ENCODE measurements around the gene HBP1.
A peak's percentile ranks its signal among the peaks of the same experiment; 100 is the strongest.
"Not testable (repeated sequence)": the region's sequence is repeated elsewhere in the genome, so short reads cannot be mapped to it uniquely, and the experiment has no call there.

The HBP1 gene

DNA sequence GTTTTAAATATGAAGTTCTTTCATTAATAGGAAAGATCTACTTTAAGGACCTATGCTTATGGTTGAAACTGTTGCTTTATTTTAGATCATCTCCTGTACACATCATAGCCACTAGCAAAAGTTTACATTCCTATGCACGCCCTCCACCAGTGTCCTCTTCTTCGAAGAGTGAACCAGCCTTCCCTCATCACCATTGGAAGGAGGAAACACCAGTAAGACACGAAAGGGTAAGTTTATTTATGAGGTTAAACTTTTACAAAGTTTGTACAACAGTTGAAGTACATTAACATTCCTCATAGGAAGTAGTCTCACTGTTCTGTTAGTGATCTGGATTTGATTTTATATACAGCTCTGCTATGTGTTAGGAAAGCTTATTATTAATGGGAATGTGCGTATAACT lies 16.9 kb downstream of the HBP1 start:
- no peak for DNase-seq

DNA sequence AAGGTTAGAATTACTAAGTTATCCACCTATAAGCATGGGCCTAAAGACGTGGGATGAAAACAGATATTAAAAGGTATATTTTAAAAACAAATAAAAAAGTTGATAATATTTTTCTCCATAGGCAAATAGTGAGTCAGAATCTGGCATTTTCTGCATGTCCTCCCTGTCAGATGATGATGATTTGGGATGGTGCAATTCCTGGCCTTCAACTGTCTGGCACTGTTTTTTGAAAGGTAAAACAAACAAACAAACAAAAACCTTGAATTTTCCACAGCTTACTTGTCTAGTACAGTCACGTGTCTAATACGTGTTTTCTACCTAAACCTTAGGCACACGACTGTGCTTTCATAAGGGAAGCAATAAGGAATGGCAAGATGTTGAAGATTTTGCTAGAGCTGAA lies 17.4 kb downstream of the HBP1 start:
- DNase-seq: no peak

DNA sequence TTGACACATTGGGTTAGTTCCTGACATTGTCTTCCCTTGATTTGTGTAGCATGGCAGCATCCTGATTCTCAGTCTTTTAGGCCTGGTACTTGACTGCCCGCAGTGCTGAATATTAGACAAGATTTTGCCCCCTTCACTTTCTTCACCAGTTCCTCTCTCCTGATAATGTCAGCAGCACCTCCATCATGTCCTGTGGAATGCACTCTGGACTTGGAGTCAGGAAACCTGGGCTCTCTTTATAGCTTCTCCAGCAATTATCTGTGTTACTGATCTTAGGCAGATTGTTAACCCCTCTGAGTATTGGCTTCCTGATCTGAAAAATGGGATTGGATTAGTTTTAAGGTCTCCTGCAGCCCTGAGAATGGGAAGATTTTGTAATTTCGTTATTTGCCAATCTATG lies 19.0 kb downstream of the HBP1 start:
- DNase-seq: no peak

DNA sequence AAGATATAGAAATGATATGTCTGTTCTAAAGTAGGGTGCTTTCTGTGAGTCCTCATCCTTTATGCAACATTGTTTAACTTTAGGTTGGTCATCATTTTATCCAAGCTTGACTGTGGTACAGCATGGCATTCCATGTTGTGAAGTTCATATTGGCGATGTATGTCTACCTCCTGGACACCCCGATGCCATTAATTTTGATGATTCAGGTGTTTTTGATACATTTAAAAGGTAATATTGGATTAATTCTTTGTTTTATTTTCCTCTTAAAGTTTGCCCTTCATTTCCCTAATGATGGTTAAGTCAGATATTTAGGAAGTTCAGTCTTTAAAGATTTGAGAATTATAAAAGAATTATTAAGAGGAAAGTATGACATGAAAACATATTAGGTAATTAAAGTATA lies 21.3 kb downstream of the HBP1 start:
- no peak for DNase-seq

DNA sequence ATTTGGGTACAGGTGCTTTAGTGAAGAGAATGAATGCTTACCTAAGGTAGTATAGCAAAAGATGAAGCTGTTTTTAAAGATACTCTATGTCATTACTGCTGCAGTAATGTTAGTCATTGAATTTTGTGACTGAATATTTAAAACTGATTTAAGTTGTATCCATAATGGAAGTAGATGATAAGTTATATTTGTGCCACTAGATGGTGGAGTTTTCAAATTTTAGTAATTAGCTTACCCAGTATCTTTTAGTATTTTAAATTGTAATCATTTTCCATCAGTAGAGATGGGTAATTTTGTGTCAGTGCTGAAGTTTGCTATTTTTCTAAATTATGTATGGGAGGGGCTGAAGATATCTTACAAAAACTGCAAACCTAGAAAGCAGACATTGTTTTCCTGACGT lies 25.2 kb downstream of the HBP1 start:
- no peak for DNase-seq

DNA sequence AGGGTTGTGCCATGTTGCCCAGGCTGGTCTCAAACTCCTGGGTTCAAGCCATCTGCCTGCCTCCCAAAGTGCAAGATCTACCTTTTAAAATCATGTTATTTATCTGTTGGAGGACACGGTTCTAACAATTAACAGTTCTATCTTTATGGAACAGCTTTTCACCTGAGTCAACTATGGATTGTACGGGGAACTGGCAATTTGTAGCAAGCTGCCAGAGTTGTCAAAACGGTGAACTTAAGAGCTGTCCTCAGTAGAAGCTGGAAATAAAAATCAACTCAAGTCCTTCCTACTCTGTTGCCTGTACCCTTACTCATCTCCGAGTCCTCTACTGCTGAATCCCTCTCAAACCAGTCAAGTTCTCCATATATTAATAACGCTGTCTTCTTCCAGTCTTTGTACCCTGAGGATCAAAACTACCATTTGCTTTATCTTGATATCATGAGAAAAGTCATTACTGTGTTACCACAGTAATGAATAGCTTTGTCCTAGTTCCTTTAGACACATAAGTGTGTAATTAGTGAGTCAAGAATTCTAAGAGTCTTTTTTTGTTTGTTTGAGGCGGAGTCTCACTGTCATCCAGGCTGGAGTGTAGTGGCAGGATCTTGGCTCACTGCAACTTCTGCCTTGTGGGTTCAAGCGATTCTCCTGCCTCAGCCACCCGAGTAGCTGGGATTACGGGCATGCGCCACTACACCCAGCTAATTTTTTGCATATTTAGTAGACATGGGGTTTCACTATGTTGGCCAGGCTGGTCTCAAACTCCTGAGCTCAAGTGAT lies 28.2 kb downstream of the HBP1 start:
- DNase-seq: no peak

DNA sequence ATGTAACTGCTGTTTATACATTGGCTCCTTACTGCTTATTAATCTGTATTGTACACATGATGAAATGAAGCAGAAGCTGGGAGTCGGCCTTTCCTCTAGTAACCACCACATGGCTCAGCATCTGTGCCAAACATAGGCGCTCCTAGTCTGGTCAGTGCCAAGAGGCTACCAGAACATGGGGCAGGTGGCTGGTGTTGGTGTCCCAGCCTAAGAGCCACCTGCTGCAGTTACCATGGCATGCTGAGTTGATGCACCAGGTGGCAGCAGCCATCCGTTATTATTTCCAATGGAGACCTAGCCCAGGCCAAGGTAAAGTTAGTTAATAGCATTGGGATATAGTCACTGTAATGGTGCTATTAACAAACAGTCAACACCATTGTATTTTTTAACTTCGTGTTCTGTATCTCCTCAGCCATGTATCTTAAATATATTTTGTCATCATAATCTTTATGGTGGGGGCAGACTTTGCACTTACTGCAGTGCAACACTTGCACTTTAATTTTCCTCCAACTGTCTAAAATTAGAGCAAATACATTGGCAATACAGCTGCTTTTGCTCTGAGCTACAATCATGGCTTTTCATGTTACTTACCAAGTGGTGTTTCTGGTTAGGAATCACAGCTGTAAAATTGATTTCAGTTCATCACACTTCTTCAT lies 33.1 kb downstream of the HBP1 start:
- peak in 15 of 51 donors; percentile 2 to 32 (median 11) for DNase-seq

DNA sequence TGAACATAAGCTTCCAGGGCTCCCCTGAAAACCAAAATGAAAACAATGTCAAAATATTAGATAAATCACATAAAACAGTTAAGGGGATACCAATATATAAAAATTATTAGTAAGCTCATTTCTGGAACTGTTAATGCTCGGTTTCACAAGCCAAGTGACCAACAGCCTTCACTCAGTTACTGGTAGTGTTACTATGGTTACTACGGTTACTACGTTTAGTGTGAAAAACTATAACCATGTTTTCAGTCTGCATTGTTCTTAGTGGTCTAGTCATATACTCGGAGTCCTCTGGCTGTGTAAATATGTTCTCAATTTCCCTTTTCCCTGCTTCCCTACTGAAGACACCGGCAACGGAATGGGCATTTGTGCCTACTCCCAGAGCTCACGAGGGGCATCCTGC lies 34.8 kb downstream of the HBP1 start:
- no peak for DNase-seq

DNA sequence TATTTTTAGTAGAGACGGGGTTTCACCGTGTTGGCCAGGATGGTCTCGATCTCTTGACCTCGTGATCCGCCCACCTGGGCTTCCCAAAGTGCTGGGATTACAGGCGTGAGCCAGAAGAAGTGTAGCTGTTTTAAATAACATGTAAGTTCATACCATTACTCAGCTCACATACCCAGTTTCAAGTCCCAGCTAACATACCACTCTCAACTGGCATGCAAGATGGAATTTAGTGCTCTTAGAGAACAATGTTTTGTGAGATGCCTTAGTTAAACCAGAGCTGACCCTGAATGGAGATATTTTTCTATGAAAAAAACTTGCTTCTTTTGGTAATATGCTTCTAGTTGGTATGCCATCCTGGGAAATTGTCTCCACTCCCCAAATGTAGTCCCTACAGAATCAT lies 37.3 kb downstream of the HBP1 start:
- no peak for DNase-seq

DNA sequence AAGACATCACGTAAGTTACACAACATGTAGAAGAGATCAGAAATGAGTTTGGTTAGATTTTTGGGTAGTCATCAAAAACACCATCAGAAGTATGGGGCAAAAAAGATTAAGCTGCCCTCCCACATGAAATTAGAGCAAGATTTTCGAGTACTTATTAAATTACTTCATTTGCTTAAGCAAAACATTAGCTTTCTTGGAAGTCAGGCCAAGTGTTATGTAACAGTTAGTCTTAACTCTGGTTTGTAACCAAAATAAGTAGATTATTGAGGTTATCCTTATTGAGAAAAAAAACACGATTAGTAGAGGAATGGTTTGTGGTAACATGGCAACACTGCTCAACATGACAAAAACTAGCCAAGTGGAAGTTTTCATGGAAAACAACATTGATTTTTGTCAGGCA lies 37.9 kb downstream of the HBP1 start:
- DNase-seq: no peak

DNA sequence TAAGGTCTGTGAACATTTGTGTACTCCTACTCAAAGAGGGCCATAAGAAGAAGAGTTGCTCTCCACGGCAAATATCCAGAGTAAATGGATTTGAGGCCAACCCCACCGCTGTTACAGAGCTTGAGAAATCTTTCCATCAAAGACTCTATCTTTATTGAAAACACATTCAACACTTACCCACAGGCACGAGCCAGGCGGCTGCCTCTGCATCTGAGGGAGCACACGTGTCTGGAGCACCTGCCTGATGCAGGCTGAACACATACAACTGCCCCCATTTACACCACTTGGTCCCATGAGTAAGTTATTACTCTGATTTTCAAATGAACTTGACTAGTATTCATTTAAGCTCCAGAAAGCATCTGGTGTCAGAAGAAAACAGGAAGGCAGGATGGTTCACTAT lies 38.7 kb downstream of the HBP1 start:
- no peak for DNase-seq

DNA sequence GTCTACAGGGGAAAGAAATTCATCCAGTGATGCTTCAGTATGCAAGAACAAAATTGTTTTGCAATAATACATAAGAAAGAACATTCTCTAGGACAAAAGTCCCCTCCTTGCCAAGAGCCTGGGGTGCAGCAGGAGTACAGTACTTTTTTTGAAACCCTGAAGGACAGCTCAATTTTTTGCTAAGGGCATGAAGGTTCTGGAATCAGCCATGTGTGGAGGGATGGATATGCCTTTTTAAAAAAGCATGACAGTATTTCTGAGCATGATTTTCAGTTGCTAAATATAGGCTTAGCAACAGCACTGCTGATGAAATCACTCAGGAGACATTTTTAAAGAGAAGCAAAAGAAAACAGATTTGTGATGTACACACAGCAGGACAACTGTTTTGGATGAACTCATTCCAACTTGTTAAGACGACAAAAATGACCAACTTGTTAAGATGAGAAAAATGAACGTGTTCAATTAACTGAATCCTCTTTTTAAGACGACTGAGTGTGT lies 39.3 kb downstream of the HBP1 start:
- peak in 1 of 51 donors; percentile 29 for DNase-seq

DNA sequence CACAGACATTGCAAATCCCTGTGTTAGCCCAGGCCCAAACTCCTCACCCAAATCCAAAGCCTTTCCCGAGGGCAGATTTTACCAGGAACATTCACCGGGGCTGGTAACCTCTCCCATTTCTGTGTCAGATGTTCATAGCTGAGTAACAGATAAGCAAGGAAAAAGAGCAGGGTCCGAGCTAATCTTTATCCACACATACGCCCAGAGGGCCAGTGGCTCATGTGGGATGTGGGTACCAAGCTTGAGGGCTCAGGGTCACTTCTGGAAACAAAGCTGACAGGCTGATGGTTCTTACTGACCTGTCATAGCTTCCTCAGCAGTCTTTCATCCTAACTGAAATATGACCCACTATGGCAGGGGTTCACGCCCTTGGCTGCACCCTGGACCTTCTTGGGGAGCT lies 39.8 kb downstream of the HBP1 start:
- DNase-seq: no peak

DNA sequence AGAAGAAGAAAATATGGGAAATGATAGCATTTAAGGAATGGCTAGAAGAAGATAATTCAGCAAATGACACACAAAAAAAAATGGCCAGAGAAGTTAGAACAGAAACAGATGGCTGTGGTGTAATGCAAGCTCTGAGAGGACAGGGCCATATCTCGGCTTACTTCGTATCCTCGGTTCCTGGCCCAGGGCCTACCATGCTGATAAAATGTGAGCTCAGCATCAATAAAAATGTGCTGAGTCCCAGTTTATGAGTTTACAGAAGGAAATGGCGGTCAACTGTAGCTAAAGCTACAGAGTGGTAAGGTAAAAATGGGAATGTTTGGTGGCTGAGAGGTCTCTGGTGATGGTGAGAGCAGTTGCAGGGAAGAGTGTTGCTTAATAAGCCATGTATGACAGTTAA lies 40.8 kb downstream of the HBP1 start:
- DNase-seq: no peak

DNA sequence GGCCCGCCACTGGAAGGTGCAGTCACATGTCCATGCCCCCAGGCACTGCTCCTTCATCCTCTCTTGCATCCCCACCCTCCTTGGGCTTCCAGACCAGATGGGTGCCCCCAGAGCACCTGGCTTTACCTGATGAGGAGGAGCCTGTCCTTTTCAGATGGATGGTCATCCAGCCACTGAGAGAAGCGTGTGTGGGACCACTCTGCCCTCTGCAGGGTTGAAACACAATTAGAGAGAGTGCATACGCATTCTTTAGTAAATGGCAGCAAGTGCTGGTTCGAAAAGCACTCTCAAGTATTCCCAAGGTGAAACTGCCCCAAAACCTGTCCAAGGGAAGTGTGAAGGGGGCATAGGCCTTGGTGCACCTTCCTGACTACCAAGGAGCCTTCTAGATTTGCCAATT lies 41.6 kb downstream of the HBP1 start:
- DNase-seq: no peak

DNA sequence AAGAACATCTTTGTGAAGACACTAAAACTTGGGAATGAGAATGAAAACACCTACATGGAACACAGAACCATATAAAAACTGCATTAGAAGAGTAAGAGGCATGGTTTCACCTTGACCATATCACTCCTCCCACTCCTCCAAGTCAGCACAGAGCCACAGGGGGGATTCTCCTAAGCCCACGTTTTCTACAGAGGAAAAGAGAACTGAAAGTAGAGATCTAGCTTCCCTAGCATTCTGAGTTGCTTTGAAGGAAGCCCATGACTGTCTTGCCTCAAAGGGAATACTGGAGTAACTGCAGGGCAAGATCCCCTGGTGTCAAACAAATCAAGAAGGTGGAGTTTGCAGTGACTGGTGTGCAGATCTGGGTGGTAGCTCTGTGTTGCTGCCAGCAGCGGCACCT lies 43.9 kb downstream of the HBP1 start:
- DNase-seq: no peak

DNA sequence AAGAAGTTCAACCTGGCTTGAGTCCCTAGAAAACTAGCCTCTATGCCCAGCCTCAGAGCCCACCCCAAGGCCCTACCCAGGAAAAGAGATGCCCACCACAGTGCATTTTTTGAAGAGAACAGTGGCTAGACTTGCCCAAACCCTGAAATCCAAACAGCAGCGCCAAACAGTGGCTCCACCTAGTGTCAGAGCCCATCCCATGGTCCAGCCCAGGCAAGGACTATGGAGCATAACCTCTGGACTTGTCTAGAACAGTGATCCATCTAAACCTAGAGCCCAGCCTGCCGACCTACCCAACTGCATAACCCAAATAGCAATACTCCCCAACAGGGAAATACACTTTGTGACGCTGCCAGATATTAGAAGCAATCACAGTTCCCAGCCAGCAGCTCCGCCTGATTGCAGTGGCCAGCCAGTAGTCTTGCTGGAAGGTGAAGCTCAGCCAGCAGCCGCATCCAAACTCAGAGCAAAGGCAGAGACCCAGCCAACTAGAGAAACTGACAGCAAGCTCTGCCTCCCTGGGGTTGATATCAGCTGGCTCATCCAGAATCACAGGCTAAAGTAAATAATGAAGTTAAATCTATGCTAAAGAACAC lies 44.5 kb downstream of the HBP1 start:
- no peak for DNase-seq

DNA sequence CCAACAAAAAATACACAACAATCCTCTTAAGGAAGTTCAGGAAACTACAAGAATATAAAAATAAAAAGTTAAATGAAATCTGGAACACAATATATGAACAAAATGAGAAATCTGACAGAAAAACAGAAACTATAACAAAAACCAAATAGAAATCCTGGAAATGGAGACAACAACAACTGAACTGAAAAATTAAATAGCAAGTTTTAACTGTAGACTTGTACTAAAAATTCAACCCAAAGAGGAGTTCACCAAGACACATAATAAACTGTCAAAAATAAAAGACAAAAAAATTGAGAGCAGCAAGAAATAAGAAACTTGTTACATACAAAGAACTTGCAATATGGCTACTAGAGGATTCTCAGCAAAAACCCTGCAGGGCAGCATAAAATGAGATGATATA lies 45.1 kb downstream of the HBP1 start:
- DNase-seq: no peak

DNA sequence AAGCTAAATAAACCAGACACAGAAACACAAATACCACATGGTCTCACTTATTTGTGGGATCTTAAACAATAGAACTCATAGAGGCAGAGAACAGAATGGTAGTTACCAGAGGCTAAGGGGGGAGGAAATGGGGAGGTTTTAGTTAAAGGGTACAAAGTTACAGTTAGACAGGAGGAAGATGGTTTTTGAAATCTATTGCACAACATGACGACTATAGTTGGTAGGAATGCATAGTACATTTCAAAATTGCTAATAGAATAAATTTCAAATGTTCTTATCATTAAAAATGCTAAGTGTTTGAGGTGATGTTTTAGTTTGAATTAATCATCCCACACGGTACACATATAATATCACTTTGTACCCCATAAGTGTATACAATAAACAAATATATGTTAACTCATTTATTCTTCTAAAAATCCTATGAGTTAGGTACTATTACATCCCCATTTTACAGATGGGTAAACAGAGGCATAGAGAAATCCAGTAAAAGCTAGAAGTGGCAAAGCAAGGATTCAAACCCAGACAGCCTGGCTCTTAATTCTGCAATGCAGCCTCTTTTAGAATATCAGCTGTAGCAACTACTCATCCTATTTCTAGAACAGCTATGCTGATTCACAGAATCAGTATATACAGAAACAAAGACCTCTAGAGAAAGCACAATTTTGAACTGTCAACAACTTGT lies 50.9 kb downstream of the HBP1 start:
- no peak for DNase-seq

DNA sequence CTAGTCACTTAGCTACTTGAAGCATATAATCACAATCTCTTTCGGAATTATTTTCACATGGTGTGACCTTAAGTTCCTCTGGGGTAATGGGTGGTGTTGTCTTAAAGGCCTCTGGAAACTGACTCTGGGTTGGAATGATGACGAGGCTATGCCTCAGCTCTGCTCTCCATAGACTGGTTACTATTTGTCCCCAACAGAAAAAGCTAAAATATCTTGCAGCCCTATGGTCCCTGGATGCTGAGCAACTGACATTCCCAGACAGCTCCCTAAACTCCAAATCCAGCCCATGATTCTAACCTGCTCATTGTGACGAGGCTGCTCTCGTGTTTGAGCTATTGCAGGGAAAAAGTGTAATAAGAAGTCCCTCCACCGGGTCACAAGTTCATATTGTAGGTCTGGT lies 51.6 kb downstream of the HBP1 start:
- DNase-seq: no peak

DNA sequence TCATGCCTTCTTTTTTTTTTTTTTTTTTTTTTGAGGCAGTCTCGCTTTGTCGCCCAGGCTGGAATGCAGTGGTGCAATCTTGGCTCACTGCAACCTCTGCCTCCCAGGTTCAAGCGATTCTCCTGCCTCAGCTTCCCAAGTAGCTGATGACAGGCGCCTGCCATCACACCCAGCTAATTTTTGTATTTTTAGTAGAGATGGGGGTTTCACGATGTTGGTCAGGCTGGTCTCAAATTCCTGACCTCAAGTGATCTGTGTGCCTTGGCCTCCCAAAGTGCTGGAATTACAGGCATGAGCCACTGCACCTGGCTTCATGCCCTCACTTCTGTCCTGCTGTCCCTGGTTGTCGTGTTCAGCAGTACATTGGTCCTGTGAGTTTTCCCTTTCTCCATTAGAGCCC lies 52.0 kb downstream of the HBP1 start:
- DNase-seq: not testable (repeated sequence)

Data from hypothalamus (tissue), 51 donors.